GM18870 (cell line): ENCODE results near the gene APMAP.

ENCODE experiments used
- ATAC-seq: cut with Tn5 transposase; IDR thresholded peaks from one replicate; pipeline ENCODE4 v1.9.1; 2021; ENCODE audit warnings: moderate library complexity; ENCODE audit not compliant: unreplicated experiment

APMAP gene

GRCh38 chr20:24991897-24992486, 559 bp downstream of the APMAP start:
- peak; percentile 19 for ATAC-seq

- no peak for ATAC-seq
These were observed 1.7 kb downstream of the APMAP start for GRCh38 chr20:24990810-24991252.

- no peak for ATAC-seq
These were observed 3.4 kb downstream of the APMAP start for GRCh38 chr20:24989162-24989561.

- ATAC-seq, result no peak
These were observed 4.4 kb downstream of the APMAP start for GRCh38 chr20:24987873-24988835.

GRCh38 chr20:24987244-24987643, 5.3 kb downstream of the APMAP start:
- ATAC-seq, result no peak

GRCh38 chr20:24986436-24987015, 6.0 kb downstream of the APMAP start:
- ATAC-seq, result no peak

GRCh38 chr20:24985802-24986201, 6.7 kb downstream of the APMAP start:
- ATAC-seq, result no peak

GRCh38 chr20:24984961-24985640, 7.5 kb downstream of the APMAP start:
- no peak for ATAC-seq

- ATAC-seq, result no peak
These were observed 8.7 kb downstream of the APMAP start for GRCh38 chr20:24983896-24984295.

- no peak for ATAC-seq
These were observed 10.8 kb downstream of the APMAP start for GRCh38 chr20:24981790-24982189.

GRCh38 chr20:24981282-24981681, 11.3 kb downstream of the APMAP start:
- ATAC-seq, result no peak

GRCh38 chr20:24980291-24981053, 12.1 kb downstream of the APMAP start:
- no peak for ATAC-seq

- no peak for ATAC-seq
These were observed 13.3 kb downstream of the APMAP start for GRCh38 chr20:24979036-24979960.

GRCh38 chr20:24978513-24978912, 14.0 kb downstream of the APMAP start:
- no peak for ATAC-seq

- no peak for ATAC-seq
These were observed 14.8 kb downstream of the APMAP start for GRCh38 chr20:24977797-24978196.

- no peak for ATAC-seq
These were observed 15.2 kb downstream of the APMAP start for GRCh38 chr20:24977336-24977735.

- no peak for ATAC-seq
These were observed 20.2 kb downstream of the APMAP start for GRCh38 chr20:24972341-24972740.

- no peak for ATAC-seq
These were observed 21.0 kb downstream of the APMAP start for GRCh38 chr20:24971376-24972101.

GRCh38 chr20:24970754-24971153, 21.8 kb downstream of the APMAP start:
- no peak for ATAC-seq
